ENCODE measurements around the gene ENKUR. TPM values are rescaled to one million over a fixed set of nuclear protein-coding genes. Genes with fewer than 3 reads are reported as not detected.
A peak's percentile ranks its signal among the peaks of the same experiment; 100 is the strongest.

ENKUR gene
- total and polyA plus RNA-seq, 10 of the 15 experiments (the other 5 are each of a cell fraction or from before 2014, with no cell fraction given): 0.01 to 0.19 (median 0.11) TPM; not detected in 6

- FAIRE-seq: no peak
- Histone ChIP-seq H3K36me3 (ENCODE audit: control insufficient read depth in 2 of 2, insufficient read depth in 2 of 2, low read length in 1 of 2) (no peaks in the 10 kb centered on the region), H3K4me1 (ENCODE audit: control insufficient read depth, insufficient read depth, low read length) (peaks cover 4% of the 10 kb centered on the region), H3K9me3 (replicated peaks; ENCODE audit: control insufficient read depth, insufficient read depth, low read length) (no peaks in the 10 kb centered on the region; the same call in 2 of the 3 replicates), H3K27me3 (replicated peaks in 1 of 2; ENCODE audit: control insufficient read depth in 2 of 2, insufficient read depth in 2 of 2, low read length in 1 of 2) (no peaks in the 10 kb centered on the region), H3K79me2 (ENCODE audit: control insufficient read depth, insufficient read depth, low read length) (no peaks in the 10 kb centered on the region; the same call in 1 of the 2 replicates), H2AFZ (ENCODE audit: control insufficient read depth, low read depth, low read length) (peak overlapping the region; percentile 93; the same call in 1 of the 2 replicates), H3K4me2 (ENCODE audit: control insufficient read depth, insufficient read depth) (peak overlapping the region; percentile 83), H3K27ac (ENCODE audit: control insufficient read depth, insufficient read depth) (peak overlapping the region; percentile 80), H3K4me3 (peak overlapping the region; percentile 81), H3K9ac (ENCODE audit: control insufficient read depth, insufficient read depth, low read length) (peak overlapping the region; percentile 86), H4K20me1 (ENCODE audit: control insufficient read depth, insufficient read depth) (no peaks in the 10 kb centered on the region)
- intact Hi-C loops (cut with micrococcal nuclease; ENCODE audit: unreplicated experiment) (loop anchor here (10.0 kb wide), 2 partner anchors 57 to 293 kb away; partner anchors contain the start of gene ARHGAP21), in situ Hi-C loops (cut with MboI) (no loop called here)
- RAD21 ChIA-PET (ENCODE audit: unreplicated experiment): no interaction called here
- CTCF ChIA-PET: no interaction called here
- DNase-seq (ENCODE audit: low read depth, low spot score): no peak
- WGBS (ENCODE audit: insufficient coverage, insufficient replicate concordance, low lambda C conversion rate, missing lambda C conversion rate): 70% methylated on average over 6 of the region's 6 CpGs
- BruUV-seq (replicated peaks): no TSS peak
- TF ChIP-seq CBFB (IDR thresholded peaks at IDR 0.05; ENCODE audit: low read depth) (no peak), HSF1 (IDR thresholded peaks at IDR 0.05; ENCODE audit: low read depth, low read length) (no peak), BCL11A (IDR thresholded peaks at IDR 0.05; ENCODE audit: low read depth, low read length) (no peak), CEBPB (IDR thresholded peaks at IDR 0.05; ENCODE audit: borderline replicate concordance in 1 of 2, low read depth in 2 of 2, low read length in 2 of 2) (no peak), HCFC1 (IDR thresholded peaks at IDR 0.05; ENCODE audit: low read length) (no peak)
- SMC1A ChIA-PET (ENCODE audit: uncharacterized antibody, unreplicated experiment): no interaction called here
- POLR2A ChIA-PET: interaction anchor here (1.4 kb wide), 1 partner anchor 395 kb away, joined by 3 read pairs; no protein-coding TSS in a partner anchor
- no peak for ATAC-seq
These were observed 1.7 kb upstream of the ENKUR start for GRCh38 chr10:25017661-25018060.
